Fibroblast of lung (primary cell): ENCODE results near the gene CSAD. TPM values are rescaled to one million over a fixed set of nuclear protein-coding genes. Genes with fewer than 3 reads are reported as not detected.

ENCODE experiments used
- DNase-seq, 2 donors: peaks; one replicate each; pipeline versions ENCODE4 v3.0.0 to v3.0.0-alpha.2; 2010; ENCODE audit warnings: low read depth in 2 of 2
- H2AFZ ChIP-seq: 2 replicates; pipeline ENCODE4 v1.5.1; 2012; ENCODE audit warnings: low read length, control low read depth, inconsistent platforms
- H3K27ac ChIP-seq: 2 replicates; pipeline ENCODE4 v1.5.1; 2011; ENCODE audit warnings: low read length, control low read depth; ENCODE audit not compliant: insufficient read depth
- H3K27me3 ChIP-seq: 2 replicates; pipeline ENCODE4 v1.5.1; 2011; ENCODE audit warnings: mild to moderate bottlenecking, low read length; ENCODE audit not compliant: control insufficient read depth, insufficient read depth
- H3K36me3 ChIP-seq: 2 replicates; pipeline ENCODE4 v1.5.1; 2011; ENCODE audit warnings: low read length; ENCODE audit not compliant: control insufficient read depth, insufficient read depth
- H3K4me1 ChIP-seq: 2 replicates; pipeline ENCODE4 v1.5.1; 2011; ENCODE audit warnings: low read length; ENCODE audit not compliant: control insufficient read depth, insufficient read depth; ENCODE audit errors: extremely low read depth
- H3K4me2 ChIP-seq: 2 replicates; pipeline ENCODE4 v1.5.1; 2011; ENCODE audit warnings: low read length, control low read depth; ENCODE audit not compliant: insufficient read depth; ENCODE audit errors: extremely low read depth
- H3K4me3 ChIP-seq, 4 experiments: fragments of 200-600 bp in 1 of 4; sonication (generic) in 1 of 4; replicated peaks in 1 of 4; 2 replicates each; pipeline ENCODE4 v1.5.1; 2011 to 2016; ENCODE audit warnings: low read length in 4 of 4, low read depth in 3 of 4, mild to moderate bottlenecking in 3 of 4, control low read depth in 2 of 4, inconsistent platforms in 1 of 4, mixed read lengths in 1 of 4; ENCODE audit not compliant: insufficient read depth in 1 of 4; ENCODE audit errors: control extremely low read depth in 1 of 4
- H3K79me2 ChIP-seq: 2 replicates; pipeline ENCODE4 v1.5.1; 2012; ENCODE audit warnings: mild to moderate bottlenecking, low read length, inconsistent platforms; ENCODE audit not compliant: control insufficient read depth, insufficient read depth
- H3K9ac ChIP-seq: 2 replicates; pipeline ENCODE4 v1.5.1; 2011; ENCODE audit warnings: mild to moderate bottlenecking, low read length, control low read depth; ENCODE audit not compliant: insufficient read depth
- H3K9me3 ChIP-seq: 2 replicates; pipeline ENCODE4 v1.5.1; 2012; ENCODE audit warnings: low read depth, low read length; ENCODE audit not compliant: control insufficient read depth, insufficient read depth
- H4K20me1 ChIP-seq: 2 replicates; pipeline ENCODE4 v1.5.1; 2011; ENCODE audit warnings: low read length; ENCODE audit not compliant: control insufficient read depth, insufficient read depth; ENCODE audit errors: extremely low read depth
- EZH2 ChIP-seq: IDR thresholded peaks from 2 replicates; pipeline ENCODE4 v1.5.1; 2012; ENCODE audit warnings: low read length, control low read depth, mild to moderate bottlenecking; ENCODE audit errors: missing control alignments
- polyA plus RNA-seq, 2 donors: library from polyadenylated mRNA; depleted of rRNA in 1 of 2; stranded (reverse) in 1 of 2; unstranded in 1 of 2; fragments of >200 nt; gene quantifications; 2 replicates each; pipeline ENCODE4 v1.2.1, GENCODE V29; 2011 to 2012; ENCODE audit warnings: missing spikeins in 1 of 2
- total RNA-seq: library from RNA; depleted of rRNA; stranded (reverse); fragments of >200 nt; gene quantifications from 2 replicates; pipeline ENCODE4 v1.2.1, GENCODE V29; 2014
- TF ChIP-seq, protein P1 (sequence below), 2 donors: IDR thresholded peaks in 1 of 2; conservative IDR thresholded peaks in 1 of 2; 1 replicate in 1 of 2; 2 replicates in 1 of 2; pipeline ENCODE4 v1.5.1; 2011 to 2012; ENCODE audit warnings: low read length in 2 of 2, control low read depth in 1 of 2, inconsistent platforms in 1 of 2, low read depth in 1 of 2, mild to moderate bottlenecking in 1 of 2

Gene CSAD
- total and polyA plus RNA-seq, 2 donors (not counting 1 experiment from before 2014, with no cell fraction given) = 7.8 to 10.1 TPM

DNA sequence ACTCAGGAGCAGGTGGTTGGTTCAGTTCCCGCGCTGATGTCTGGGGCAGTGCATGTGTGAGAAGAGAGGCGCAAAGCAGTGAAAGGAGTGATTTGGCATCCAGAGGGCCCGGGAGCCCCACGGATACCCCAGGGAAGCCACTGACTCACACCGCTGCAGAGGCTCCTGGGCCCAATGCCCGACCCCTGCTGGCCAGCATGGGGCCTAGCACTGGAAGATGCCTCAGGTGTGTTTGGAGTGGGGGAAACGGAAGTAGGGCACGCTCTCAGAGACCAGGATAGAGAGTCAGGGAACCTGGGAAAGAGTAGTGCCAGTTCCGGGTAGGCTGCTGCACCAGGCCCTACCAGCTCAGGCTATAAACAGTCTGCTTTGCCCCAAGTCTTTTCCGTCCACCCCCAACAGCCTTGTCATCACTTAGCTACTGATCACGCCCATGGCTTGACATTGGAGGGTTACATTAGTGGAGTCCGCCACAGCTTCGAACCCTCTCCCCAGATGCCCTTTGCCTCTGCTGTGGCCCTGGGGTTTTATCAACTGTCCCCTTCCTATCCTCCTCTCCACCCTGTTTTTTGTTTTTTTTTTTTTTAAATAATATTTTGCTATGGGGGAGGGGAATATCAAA is 9.5 kb upstream of the CSAD start:
- no peaks in the 10 kb centered on the region for H3K27me3 ChIP-seq

DNA sequence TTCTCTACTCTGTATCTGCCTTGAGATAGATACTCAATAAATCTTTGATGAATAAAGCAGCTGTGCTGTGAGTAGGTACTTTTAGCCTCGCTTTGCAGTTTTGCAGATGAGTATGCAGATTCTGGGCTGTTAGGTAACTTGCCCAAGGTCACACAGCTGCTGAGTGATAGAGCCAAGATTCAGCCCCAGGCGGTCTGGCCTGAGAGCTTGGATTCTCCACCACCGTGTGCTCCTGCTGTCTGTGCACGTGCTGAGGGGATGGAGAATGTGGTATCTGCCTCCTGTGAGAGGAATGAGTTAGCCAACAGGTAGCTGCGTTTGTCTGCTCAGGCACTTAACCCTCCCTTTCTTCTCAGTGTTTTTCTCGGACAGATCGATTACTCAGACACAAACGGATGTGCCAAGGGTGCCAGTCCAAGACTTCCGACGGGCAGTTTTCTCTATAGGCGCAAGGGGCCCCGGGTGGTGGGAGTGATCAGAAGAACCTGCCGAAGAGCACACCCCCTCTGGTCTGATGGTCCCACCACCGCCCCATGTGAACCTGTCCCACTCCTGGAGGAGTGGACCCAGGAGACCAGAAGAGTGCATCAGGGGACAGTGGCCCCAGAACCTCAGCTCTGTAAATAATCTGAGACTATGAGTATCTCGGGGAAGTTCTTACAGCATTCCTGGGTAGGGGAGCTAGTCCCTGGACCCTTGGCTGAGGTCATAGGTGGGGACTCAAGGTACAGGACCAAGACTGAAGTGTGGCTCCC is 6.6 kb upstream of the CSAD start:
- Histone ChIP-seq H3K79me2 (peaks cover 8% of the 10 kb centered on the region), H3K4me1 (peaks cover 3% of the 10 kb centered on the region), H3K9ac (no peak overlapping the region), H2AFZ (no peak overlapping the region), H3K36me3 (peaks cover 14% of the 10 kb centered on the region), H3K4me2 (no peak overlapping the region), H3K9me3 (no peaks in the 10 kb centered on the region), H4K20me1 (no peaks in the 10 kb centered on the region), H3K27me3 (no peaks in the 10 kb centered on the region), H3K27ac (no peak overlapping the region), H3K4me3 (no peak overlapping the region)
- no peak for DNase-seq
- TF ChIP-seq, protein P1, sequence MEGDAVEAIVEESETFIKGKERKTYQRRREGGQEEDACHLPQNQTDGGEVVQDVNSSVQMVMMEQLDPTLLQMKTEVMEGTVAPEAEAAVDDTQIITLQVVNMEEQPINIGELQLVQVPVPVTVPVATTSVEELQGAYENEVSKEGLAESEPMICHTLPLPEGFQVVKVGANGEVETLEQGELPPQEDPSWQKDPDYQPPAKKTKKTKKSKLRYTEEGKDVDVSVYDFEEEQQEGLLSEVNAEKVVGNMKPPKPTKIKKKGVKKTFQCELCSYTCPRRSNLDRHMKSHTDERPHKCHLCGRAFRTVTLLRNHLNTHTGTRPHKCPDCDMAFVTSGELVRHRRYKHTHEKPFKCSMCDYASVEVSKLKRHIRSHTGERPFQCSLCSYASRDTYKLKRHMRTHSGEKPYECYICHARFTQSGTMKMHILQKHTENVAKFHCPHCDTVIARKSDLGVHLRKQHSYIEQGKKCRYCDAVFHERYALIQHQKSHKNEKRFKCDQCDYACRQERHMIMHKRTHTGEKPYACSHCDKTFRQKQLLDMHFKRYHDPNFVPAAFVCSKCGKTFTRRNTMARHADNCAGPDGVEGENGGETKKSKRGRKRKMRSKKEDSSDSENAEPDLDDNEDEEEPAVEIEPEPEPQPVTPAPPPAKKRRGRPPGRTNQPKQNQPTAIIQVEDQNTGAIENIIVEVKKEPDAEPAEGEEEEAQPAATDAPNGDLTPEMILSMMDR (conservative IDR thresholded peaks at IDR 0.05 in 1 of 2, IDR thresholded peaks at IDR 0.05 in 1 of 2; ENCODE audit: low read depth in 1 of 2, low read length in 2 of 2) = no peak
- TF ChIP-seq EZH2 = no peak

More for the DNA sequence above, 9.5 kb upstream of the CSAD start:
- no peaks in the 10 kb centered on the region for H3K79me2 ChIP-seq
- no peak overlapping the region for H3K27ac ChIP-seq
- H3K36me3 ChIP-seq = peaks cover 12% of the 10 kb centered on the region
- peaks cover 3% of the 10 kb centered on the region for H3K4me1 ChIP-seq
- no peak overlapping the region for H3K4me2 ChIP-seq
- DNase-seq = peak; percentile 50 to 65
- H2AFZ ChIP-seq = no peak overlapping the region
- TF ChIP-seq, protein P1 (conservative IDR thresholded peaks at IDR 0.05 in 1 of 2, IDR thresholded peaks at IDR 0.05 in 1 of 2; ENCODE audit: low read depth in 1 of 2, low read length in 2 of 2) = peak; percentile 69 to 81
- no peak for TF ChIP-seq EZH2
- H4K20me1 ChIP-seq = no peaks in the 10 kb centered on the region
- H3K9me3 ChIP-seq = no peaks in the 10 kb centered on the region
- no peak overlapping the region for H3K9ac ChIP-seq
- H3K4me3 ChIP-seq = no peak overlapping the region

DNA sequence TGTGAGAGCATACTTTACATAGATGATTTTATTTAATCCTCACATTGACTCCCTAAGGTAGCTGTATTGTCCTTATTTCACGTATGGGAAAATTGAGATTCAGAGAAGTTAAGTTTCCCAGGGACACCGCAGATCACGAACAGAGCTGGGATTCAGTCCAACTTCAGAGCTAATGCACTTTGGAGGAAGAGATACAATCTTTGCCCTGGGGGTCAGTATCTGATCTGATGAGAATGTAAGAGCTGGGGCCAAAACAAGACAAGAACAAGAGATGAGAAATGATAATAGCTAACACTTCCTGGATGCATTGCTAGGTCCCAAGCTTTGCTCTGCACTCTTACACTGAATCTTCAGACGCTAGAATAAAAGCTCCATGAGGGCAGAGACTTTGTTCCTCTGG is 6.0 kb upstream of the CSAD start:
- no peaks in the 10 kb centered on the region for H3K27me3 ChIP-seq
- H3K27ac ChIP-seq = no peak overlapping the region
- peaks cover 5% of the 10 kb centered on the region for H3K4me1 ChIP-seq
- no peak for DNase-seq
- no peak overlapping the region for H2AFZ ChIP-seq
- H3K36me3 ChIP-seq = peaks cover 12% of the 10 kb centered on the region
- H4K20me1 ChIP-seq = no peaks in the 10 kb centered on the region
- H3K9ac ChIP-seq = no peak overlapping the region
- H3K9me3 ChIP-seq = no peaks in the 10 kb centered on the region
- no peak overlapping the region for H3K4me3 ChIP-seq
- peaks cover 13% of the 10 kb centered on the region for H3K79me2 ChIP-seq
- no peak overlapping the region for H3K4me2 ChIP-seq
- TF ChIP-seq, protein P1 (conservative IDR thresholded peaks at IDR 0.05 in 1 of 2, IDR thresholded peaks at IDR 0.05 in 1 of 2; ENCODE audit: low read depth in 1 of 2, low read length in 2 of 2) = no peak
- no peak for TF ChIP-seq EZH2
